Fibroblast of villous mesenchyme (primary cell): ENCODE measurements around the gene NUDT22. TPM values are rescaled to one million over a fixed set of nuclear protein-coding genes. Genes with fewer than 3 reads are reported as not detected.

Experiments used
- DNase-seq: peaks from one replicate; pipeline ENCODE4 v3.0.0-alpha.2; 2010; ENCODE audit warnings: low read depth
- H3K4me3 ChIP-seq: 2 replicates; pipeline ENCODE4 v1.5.1; 2011; ENCODE audit warnings: low read depth, mild to moderate bottlenecking, low read length
- total RNA-seq: library from RNA; depleted of rRNA; stranded (reverse); fragments of >200 nt; gene quantifications from 2 replicates; pipeline ENCODE4 v1.2.3, GENCODE V29; 2012
- TF ChIP-seq, protein P1 (sequence below): IDR thresholded peaks from 2 replicates; pipeline ENCODE4 v1.5.1; 2012; ENCODE audit warnings: low read depth, mild to moderate bottlenecking, low read length; ENCODE audit not compliant: insufficient read depth

NUDT22 gene
- total RNA-seq, 1 donor, result 43.6 TPM

DNA sequence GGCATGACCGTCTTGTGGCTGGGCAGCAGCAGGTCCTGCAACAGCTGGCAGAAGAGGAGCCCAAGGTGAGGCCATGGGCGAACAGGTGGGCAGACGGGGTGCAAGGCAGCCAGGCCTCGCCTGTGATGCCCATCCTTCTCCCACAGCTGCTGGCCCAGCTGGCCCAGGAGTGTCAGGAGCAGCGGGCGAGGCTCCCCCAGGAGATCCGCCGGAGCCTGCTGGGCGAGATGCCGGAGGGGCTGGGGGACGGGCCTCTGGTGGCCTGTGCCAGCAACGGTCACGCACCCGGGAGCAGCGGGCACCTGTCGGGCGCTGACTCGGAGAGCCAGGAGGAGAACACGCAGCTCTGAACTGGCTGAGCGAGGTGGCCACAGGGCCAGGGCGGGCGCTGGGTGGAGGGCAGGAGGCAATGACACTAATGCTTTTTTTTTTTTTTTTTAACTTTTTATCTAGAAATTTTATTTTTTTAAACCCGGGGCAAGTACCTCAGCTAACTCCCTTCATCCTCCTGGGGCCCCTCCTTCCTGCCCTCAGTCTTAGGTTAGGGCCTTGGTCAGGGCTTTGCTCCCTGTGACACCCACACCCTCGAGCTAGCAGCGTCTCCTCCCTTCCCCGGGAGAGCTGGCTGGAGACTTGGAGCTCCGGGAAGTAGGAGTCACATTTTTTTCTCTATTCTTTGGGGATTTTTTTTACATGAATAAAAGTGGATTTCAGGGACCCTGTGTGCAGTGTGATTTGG is 41.3 kb downstream of the NUDT22 start:
- TF ChIP-seq, protein P1, sequence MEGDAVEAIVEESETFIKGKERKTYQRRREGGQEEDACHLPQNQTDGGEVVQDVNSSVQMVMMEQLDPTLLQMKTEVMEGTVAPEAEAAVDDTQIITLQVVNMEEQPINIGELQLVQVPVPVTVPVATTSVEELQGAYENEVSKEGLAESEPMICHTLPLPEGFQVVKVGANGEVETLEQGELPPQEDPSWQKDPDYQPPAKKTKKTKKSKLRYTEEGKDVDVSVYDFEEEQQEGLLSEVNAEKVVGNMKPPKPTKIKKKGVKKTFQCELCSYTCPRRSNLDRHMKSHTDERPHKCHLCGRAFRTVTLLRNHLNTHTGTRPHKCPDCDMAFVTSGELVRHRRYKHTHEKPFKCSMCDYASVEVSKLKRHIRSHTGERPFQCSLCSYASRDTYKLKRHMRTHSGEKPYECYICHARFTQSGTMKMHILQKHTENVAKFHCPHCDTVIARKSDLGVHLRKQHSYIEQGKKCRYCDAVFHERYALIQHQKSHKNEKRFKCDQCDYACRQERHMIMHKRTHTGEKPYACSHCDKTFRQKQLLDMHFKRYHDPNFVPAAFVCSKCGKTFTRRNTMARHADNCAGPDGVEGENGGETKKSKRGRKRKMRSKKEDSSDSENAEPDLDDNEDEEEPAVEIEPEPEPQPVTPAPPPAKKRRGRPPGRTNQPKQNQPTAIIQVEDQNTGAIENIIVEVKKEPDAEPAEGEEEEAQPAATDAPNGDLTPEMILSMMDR, result no peak
- no peak for DNase-seq

DNA sequence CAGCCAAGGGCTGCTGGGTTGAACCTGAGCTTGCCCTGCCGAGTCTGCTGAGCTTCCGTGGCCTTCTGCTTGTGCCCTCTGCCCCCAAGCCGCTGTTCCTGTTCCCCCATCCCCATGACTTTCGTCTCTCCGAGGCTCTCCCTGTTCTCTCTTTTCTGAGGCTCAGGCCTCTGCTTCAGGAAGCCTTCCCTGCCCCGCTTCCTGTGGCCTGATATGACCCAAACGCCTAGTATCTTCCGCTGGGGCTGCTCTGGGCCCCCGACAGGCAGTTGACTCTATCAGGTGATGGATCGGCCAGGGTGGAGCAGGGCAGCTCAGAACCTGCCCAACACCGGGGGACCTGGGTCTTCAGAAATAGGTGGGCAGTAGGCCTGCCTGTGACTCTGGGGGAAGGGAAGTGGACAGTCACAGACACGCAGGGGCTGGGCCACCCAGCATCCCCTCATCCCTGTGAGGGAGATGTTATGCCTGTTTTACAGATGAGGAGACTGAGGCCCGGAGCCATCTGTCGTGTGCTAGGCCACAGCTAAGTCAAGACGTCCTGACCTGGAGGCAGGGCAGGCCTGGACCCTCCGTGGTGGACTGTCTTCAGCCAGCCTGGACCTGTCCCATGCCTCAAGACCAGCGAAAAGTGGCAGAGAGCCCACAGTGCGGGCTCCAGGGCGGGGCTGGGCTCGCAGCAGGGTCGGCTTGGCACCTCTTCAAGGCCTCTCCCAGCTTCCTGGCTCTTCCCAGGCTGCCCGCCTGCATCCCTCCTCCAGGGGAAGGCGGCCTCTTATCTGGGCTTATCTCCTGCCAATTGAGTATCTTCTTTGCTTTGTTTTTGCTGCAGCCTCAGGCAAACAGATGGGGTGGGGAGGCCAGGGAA is 42.2 kb downstream of the NUDT22 start:
- H3K4me3 ChIP-seq, result peak overlapping the region; percentile 76
- DNase-seq, result peak; percentile 88

More for the DNA sequence above, 41.3 kb downstream of the NUDT22 start:
- H3K4me3 ChIP-seq, result no peak overlapping the region

DNA sequence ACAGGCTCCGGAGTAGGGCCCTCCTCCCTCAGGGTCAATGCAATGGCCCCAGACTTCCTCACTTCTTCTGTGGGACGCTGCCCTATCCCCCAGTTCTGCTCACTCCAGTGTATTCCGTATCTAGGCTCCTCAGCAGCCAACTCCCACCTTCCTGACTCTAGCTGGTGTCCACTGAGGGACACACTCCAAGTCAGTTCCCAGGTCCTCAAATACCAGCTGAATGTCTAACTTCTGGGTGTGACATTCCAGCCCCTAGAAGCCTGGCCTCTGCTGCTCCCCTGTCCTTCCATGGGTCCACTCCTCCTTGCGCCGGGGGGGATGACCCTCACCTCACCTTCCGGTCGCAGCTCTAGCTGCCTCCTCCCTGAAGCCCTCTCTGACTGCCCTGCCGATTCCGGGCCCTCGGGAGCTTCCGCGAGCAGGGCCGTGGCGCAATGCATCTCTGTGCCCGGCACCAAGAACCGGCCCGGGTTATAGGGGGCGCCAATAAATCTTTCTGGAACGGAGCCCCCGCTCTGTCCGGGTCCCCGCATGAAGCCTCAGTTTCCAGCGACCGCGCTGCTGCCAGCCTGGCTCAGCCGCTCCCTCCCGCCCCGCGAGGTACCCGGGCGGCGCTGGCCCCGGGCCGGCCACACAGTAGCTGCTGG is 42.9 kb downstream of the NUDT22 start:
- TF ChIP-seq, protein P1, result no peak
- DNase-seq, result peak; percentile 53

More for the DNA sequence above, 42.2 kb downstream of the NUDT22 start:
- TF ChIP-seq, protein P1, result peak; percentile 2

DNA sequence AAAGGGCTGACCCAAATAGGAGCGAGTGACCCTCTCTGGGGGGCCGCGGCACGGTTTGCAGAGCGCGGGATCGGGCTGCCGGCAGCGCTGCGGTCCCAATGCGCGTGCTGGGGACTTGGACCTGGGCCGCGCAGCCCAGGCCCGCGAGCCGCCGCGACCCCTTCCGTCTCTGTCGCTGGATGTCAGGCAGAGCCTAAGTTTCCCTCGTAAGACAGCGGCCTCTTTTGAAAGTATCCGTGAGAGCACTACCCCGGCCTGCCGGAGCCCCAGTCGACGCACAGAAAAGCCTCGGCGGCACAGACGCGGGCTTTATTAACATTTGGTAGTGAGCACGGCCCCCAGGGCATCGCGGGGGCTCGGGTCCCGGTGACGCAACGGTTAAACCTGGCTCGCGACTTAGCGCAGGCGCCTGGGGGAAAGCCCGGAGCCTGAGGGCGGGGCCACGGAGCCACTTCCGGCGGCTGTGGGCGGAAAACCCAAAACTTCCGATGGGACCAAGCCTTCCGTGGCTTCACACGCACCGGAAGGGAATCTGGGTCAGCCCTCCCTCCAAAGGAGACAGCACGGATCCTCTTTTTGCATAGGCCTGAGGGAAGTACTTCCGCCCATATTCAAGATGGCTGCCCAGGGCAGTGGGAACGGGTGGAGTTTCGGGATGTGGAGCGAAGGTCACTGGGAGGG is 43.6 kb downstream of the NUDT22 start:
- TF ChIP-seq, protein P1, result no peak
- H3K4me3 ChIP-seq, result peak overlapping the region; percentile 76
- peak; percentile 100 for DNase-seq

More for the DNA sequence above, 42.9 kb downstream of the NUDT22 start:
- peak overlapping the region; percentile 76 for H3K4me3 ChIP-seq

DNA sequence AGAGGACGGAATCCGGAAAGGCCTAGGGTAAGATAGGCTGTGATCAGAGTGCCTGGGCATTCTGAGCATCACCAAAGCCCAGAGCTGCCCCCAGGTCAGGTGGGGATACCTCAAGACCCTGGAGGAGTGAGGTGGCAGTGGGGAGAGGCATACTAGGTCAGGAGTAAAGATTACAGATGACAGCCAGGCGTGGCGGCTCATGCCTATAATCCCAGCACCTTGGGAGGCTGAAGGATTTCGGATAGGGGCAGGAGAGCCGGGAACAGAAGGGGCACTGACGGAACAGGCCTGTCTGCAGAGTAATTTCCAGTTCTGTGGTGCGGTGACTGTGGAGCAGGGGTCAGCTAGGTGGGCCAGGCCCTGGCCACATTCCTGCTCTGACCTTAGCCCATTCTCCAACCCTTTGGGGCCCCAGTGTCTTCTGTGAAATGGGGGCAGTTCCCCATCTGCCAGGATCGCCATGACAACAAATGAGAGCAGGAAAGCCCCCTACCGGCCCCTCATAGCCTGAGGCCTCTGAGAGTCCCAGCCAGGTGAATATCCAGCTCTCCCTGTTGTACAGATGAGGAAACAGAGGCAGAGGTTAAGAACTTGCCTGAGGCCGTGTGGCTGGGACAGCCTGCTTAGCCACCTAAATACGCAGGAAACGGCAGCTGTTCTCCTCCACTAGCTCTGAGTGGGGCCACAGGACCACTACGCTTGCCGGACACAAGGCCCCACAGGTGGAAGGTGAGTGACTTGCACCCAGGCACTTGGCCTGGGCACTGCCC is 49.1 kb downstream of the NUDT22 start:
- no peak for DNase-seq

More for the DNA sequence above, 49.1 kb downstream of the NUDT22 start:
- TF ChIP-seq, protein P1, result no peak
- H3K4me3 ChIP-seq, result no peak overlapping the region
